22Rv1 (cell line): ENCODE measurements around the gene MYO15B.
A peak's percentile ranks its signal among the peaks of the same experiment; 100 is the strongest.

Source experiments
- H3K27ac ChIP-seq: fragments of 450-650 bp; 2 replicates; pipeline ENCODE4 v1.5.1; 2017
- CTCF ChIP-seq: fragments of 450-650 bp; IDR thresholded peaks from 2 replicates; pipeline ENCODE4 v1.5.1; 2017; ENCODE audit warnings: mild to moderate bottlenecking
- ZFX ChIP-seq: fragments of 450-650 bp; IDR thresholded peaks from 2 replicates; pipeline ENCODE4 v1.6.1; 2017; ENCODE audit warnings: antibody characterized with exemption, borderline replicate concordance

MYO15B gene

GRCh38 chr17:75616521-75617122 is 29.0 kb downstream of the MYO15B start:
- TF ChIP-seq ZFX (no peak), CTCF (no peak)
- no peak overlapping the region for H3K27ac ChIP-seq

- no peak overlapping the region for H3K27ac ChIP-seq
- TF ChIP-seq CTCF (no peak), ZFX (no peak)
Measured at GRCh38 chr17:75617218-75617617, 29.6 kb downstream of the MYO15B start.

- TF ChIP-seq CTCF (no peak), ZFX (no peak)
Measured at GRCh38 chr17:75617675-75618074, 30.1 kb downstream of the MYO15B start.

GRCh38 chr17:75619506-75620431 is 32.2 kb downstream of the MYO15B start:
- TF ChIP-seq ZFX, result no peak
- TF ChIP-seq CTCF, result peak; percentile 62
- no peak overlapping the region for H3K27ac ChIP-seq

More at GRCh38 chr17:75617675-75618074, 30.1 kb downstream of the MYO15B start:
- no peak overlapping the region for H3K27ac ChIP-seq

- H3K27ac ChIP-seq, result no peak overlapping the region
- TF ChIP-seq CTCF, result no peak
- no peak for TF ChIP-seq ZFX
Measured at GRCh38 chr17:75621489-75621888, 33.9 kb downstream of the MYO15B start.

GRCh38 chr17:75622076-75622475 is 34.5 kb downstream of the MYO15B start:
- no peak overlapping the region for H3K27ac ChIP-seq
- TF ChIP-seq CTCF (no peak), ZFX (no peak)

- TF ChIP-seq CTCF (no peak), ZFX (no peak)
- no peak overlapping the region for H3K27ac ChIP-seq
Measured at GRCh38 chr17:75622771-75623273, 35.2 kb downstream of the MYO15B start.
